Lower lobe of right lung (tissue), 2 donors: Measurements from ENCODE around the gene ERCC1. TPM values are rescaled to one million over a fixed set of nuclear protein-coding genes. Genes with fewer than 3 reads are reported as not detected.

Experiments used
- ATAC-seq, 2 donors: fragments of 200-7000 bp; cut with Tn5 transposase; one replicate each; pipeline ENCODE4 v1.9.1; 2020 to 2022; ENCODE audit warnings: mild to moderate bottlenecking in 2 of 2, moderate library complexity in 2 of 2
- DNase-seq: peaks from one replicate; pipeline ENCODE4 v3.0.0-alpha.2; 2020
- H3K27ac ChIP-seq: fragments of 200-600 bp; one replicate; pipeline ENCODE4 v1.8.0; 2022
- H3K27me3 ChIP-seq: fragments of 200-600 bp; one replicate; pipeline ENCODE4 v1.8.0; 2022; ENCODE audit warnings: low read depth
- H3K36me3 ChIP-seq: fragments of 200-600 bp; one replicate; pipeline ENCODE4 v1.8.0; 2022; ENCODE audit warnings: mild to moderate bottlenecking
- H3K4me1 ChIP-seq: fragments of 200-600 bp; one replicate; pipeline ENCODE4 v1.8.0; 2022
- H3K4me3 ChIP-seq: fragments of 200-600 bp; one replicate; pipeline ENCODE4 v1.8.0; 2022; ENCODE audit warnings: mild to moderate bottlenecking
- H3K9me3 ChIP-seq: fragments of 200-600 bp; one replicate; pipeline ENCODE4 v1.8.0; 2022
- CTCF ChIP-seq: fragments of 200-600 bp; IDR thresholded peaks from one replicate; pipeline ENCODE4 v1.8.0; 2022; ENCODE audit warnings: antibody characterized with exemption, mild to moderate bottlenecking
- intact Hi-C: fragments of 100-400 bp; cut with DNase I; formaldehyde crosslinking; loops from one replicate; pipeline ENCODE4 v1.11.0; 2022
- total RNA-seq: library from RNA; stranded (reverse); fragmentation: NEBNext Ultra II Directional; extraction: Animal tissue kit (Norgen Biotek cat#: 25700); gene quantifications from one replicate; pipeline ENCODE4 v1.2.1, GENCODE V29; 2021
- donor health status: DM: no; HTN: yes; CAD: no; lungs with severe emphysema.

ERCC1 gene
- total RNA-seq, 1 donor from 2014 or later, result 41.6 TPM

- no peak for TF ChIP-seq CTCF
- Histone ChIP-seq H3K4me1 (peaks cover 40% of the 10 kb centered on the region), H3K27ac (no peak overlapping the region), H3K4me3 (no peak overlapping the region), H3K9me3 (no peaks in the 10 kb centered on the region), H3K27me3 (peaks cover 12% of the 10 kb centered on the region), H3K36me3 (no peaks in the 10 kb centered on the region)
- intact Hi-C loops, result no loop called here
- no peak for ATAC-seq
- DNase-seq, result no peak
Observed at GRCh38 chr19:45470762-45471081, 47.0 kb upstream of the ERCC1 start.

DNA sequence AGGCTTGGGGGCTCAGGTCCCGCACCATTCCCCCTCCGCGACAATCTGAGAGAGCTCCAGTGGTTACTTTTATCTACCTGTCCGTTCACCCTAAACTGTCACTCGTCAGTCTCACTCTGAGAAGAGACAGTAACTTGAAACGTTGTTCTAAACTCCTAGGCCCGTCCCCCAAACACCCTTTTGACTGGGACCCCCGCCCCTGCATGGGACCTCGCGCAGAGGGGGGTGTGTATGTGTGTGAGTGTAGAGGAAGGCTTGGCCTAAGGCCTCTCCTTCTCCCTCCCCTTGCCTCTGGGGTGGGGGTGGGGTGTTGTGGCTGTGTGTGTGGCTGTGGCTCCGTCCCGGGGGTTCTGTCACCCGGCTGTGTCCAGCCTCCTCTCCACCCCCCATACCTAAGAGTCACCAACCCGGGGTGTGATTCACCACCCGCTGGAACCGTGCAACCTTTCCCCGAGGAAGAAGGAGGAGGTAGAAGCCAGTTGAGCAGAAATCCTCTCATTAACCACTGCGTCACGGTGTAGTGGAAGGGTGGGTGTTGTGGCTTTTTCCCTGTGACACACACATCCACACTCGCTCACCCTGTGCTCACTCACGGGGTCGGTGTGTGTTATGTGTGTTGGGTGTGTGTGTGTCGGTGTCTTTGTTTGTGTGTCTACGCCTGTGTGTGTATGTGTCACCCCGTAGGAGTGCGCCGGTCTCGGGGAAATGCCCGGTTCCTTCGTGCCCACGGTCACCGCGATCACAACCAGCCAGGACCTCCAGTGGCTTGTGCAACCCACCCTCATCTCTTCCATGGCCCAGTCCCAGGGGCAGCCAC lies 46.4 kb upstream of the ERCC1 start:
- no peak for TF ChIP-seq CTCF
- DNase-seq (no peak), ATAC-seq (peak; percentile 2 to 11)
- Histone ChIP-seq H3K4me1 (peaks cover 39% of the 10 kb centered on the region), H3K36me3 (no peaks in the 10 kb centered on the region), H3K27me3 (peaks cover 12% of the 10 kb centered on the region), H3K27ac (peak overlapping the region; percentile 98), H3K9me3 (no peaks in the 10 kb centered on the region), H3K4me3 (peak overlapping the region; percentile 74)
- intact Hi-C loops, result no loop called here

GRCh38 chr19:45469132-45469944 lies 45.6 kb upstream of the ERCC1 start:
- Histone ChIP-seq H3K4me1 (peaks cover 34% of the 10 kb centered on the region), H3K9me3 (no peaks in the 10 kb centered on the region), H3K27me3 (peaks cover 11% of the 10 kb centered on the region), H3K4me3 (peak overlapping the region; percentile 74), H3K36me3 (no peaks in the 10 kb centered on the region), H3K27ac (peak overlapping the region; percentile 98)
- intact Hi-C loops, result no loop called here
- ATAC-seq (peak; percentile 66 to 88), DNase-seq (peak; percentile 96)
- TF ChIP-seq CTCF, result peak; percentile 9

DNA sequence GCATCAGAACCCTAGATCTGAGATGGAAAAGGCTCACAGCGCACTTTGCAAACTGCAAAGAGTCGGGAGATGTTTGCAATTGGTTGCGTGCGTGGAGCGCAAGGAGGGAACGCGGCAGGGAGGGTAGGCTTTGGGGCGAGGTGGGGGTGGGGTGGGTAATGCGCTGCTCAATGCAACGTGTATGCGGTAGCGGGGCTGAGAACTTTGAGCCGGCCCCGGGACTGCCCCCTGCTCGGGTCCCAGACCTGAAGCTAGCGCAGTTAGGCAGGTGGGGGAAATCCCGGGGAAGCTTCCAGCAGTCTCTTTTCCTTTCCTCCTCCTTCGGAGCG lies 45.0 kb upstream of the ERCC1 start:
- H3K4me3 ChIP-seq, result peak overlapping the region; percentile 74
- TF ChIP-seq CTCF, result no peak
- ATAC-seq (peak; percentile 10 to 13), DNase-seq (no peak)
- H3K27me3 ChIP-seq, result peaks cover 5% of the 10 kb centered on the region
- peaks cover 34% of the 10 kb centered on the region for H3K4me1 ChIP-seq
- H3K36me3 ChIP-seq, result no peaks in the 10 kb centered on the region
- no peaks in the 10 kb centered on the region for H3K9me3 ChIP-seq
- peak overlapping the region; percentile 98 for H3K27ac ChIP-seq
- intact Hi-C loops, result no loop called here

DNA sequence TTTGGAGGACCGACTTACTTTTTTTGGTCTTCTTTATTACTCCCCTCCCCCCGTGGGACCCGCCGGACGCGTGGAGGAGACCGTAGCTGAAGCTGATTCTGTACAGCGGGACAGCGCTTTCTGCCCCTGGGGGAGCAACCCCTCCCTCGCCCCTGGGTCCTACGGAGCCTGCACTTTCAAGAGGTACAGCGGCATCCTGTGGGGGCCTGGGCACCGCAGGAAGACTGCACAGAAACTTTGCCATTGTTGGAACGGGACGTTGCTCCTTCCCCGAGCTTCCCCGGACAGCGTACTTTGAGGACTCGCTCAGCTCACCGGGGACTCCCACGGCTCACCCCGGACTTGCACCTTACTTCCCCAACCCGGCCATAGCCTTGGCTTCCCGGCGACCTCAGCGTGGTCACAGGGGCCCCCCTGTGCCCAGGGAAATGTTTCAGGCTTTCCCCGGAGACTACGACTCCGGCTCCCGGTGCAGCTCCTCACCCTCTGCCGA lies 44.5 kb upstream of the ERCC1 start:
- no peaks in the 10 kb centered on the region for H3K36me3 ChIP-seq
- ATAC-seq, result peak; percentile 1 to 4
- H3K4me1 ChIP-seq, result peaks cover 34% of the 10 kb centered on the region

More for the DNA sequence above, 44.5 kb upstream of the ERCC1 start:
- no peaks in the 10 kb centered on the region for H3K9me3 ChIP-seq
- intact Hi-C loops, result no loop called here
- no peak for DNase-seq
- H3K27ac ChIP-seq, result peak overlapping the region; percentile 98
- no peak for TF ChIP-seq CTCF
- no peaks in the 10 kb centered on the region for H3K27me3 ChIP-seq
- H3K4me3 ChIP-seq, result peak overlapping the region; percentile 74
